HFF-Myc (cell line): ENCODE measurements around the gene DGCR2.

Experiments
- DNase-seq: peaks from one replicate; pipeline ENCODE4 v3.0.0-alpha.2; 2011; ENCODE audit warnings: low read depth; ENCODE audit errors: extremely low read depth
- H3K4me3 ChIP-seq: replicated peaks from 2 replicates; pipeline ENCODE4 v1.5.1; 2011; ENCODE audit warnings: low read depth, mild to moderate bottlenecking, control low read depth, low read length
- TF ChIP-seq, protein P1 (sequence below): IDR thresholded peaks from 2 replicates; pipeline ENCODE4 v1.5.1; 2012; ENCODE audit warnings: mild to moderate bottlenecking, low read depth, low read length, control low read depth; ENCODE audit errors: missing control alignments

DGCR2 gene

DNA sequence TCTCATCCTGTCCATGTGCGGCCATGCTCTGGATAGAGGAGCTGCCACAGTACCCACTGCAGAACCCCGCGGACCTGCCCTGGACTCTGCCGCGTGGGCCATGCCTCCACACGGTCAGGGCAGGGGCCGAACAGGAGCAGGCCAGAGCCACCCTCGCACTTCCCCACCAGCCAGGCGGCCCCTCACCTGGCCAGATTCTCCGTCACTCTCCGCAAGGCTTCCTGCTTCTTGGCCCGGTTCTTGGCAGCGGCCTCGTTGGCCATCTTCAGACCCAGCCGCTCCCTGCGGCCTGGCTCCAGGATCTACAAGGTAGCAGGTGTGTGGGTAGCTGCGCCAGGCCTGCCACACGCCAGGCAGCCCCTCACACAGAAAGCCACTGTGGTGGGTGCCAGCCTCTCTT lies 12.7 kb upstream of the DGCR2 start:
- no peak overlapping the region for H3K4me3 ChIP-seq
- DNase-seq = no peak
- TF ChIP-seq, protein P1, sequence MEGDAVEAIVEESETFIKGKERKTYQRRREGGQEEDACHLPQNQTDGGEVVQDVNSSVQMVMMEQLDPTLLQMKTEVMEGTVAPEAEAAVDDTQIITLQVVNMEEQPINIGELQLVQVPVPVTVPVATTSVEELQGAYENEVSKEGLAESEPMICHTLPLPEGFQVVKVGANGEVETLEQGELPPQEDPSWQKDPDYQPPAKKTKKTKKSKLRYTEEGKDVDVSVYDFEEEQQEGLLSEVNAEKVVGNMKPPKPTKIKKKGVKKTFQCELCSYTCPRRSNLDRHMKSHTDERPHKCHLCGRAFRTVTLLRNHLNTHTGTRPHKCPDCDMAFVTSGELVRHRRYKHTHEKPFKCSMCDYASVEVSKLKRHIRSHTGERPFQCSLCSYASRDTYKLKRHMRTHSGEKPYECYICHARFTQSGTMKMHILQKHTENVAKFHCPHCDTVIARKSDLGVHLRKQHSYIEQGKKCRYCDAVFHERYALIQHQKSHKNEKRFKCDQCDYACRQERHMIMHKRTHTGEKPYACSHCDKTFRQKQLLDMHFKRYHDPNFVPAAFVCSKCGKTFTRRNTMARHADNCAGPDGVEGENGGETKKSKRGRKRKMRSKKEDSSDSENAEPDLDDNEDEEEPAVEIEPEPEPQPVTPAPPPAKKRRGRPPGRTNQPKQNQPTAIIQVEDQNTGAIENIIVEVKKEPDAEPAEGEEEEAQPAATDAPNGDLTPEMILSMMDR = no peak

DNA sequence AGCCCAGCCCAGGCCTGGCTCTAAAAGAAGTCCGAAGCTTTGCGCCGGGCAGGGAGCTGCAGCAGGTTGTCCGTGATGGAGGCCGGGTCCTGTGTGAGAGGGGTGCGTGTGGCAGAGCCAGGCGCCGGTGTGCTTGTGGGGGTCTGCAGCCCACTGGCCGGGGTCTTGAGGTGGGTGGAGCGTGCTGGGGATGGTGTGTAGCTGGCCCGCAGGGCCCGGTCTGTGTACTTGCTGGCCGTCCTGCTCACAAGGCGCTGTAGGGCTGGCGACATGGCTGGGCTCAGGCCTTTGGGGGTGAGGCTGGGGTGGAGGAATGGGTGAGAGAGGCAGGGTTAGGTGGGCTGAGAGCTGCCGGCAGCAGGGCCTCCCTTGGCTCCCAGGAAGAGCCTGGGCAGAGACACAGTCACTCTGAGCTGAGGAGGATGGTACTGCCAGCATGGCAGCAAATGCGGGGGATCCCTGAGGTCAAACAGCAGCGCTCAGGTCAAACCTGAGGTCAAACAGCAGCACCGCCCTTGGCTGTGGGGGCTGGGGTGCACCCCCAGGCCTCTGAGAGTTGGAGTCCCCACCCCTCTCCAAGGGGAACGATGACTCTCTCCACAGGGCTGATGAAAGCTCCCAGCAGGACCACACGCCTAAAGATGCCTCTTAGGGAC lies 12.1 kb upstream of the DGCR2 start:
- no peak for DNase-seq
- TF ChIP-seq, protein P1 = no peak
- H3K4me3 ChIP-seq = no peak overlapping the region

DNA sequence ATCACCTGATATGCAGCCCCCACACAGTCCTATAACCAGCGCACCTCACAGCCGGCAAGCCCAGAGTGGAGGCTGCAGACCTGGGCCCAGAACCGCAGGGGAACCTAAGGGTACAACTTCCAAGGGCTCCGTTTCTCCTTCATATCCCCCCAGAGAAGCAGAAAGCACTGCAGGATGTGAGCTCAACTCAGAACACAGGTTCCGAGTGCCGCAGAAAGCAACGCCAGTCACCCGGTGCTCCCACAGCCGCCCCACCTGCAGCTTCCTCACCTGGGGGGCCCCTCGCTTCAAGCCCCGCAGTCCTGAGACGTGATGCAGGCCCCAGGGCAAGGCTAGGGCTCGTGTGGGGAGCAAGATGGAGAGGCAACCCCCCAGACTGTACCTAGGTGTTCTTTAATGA lies 11.3 kb upstream of the DGCR2 start:
- DNase-seq = no peak
- TF ChIP-seq, protein P1 = no peak
- H3K4me3 ChIP-seq = no peak overlapping the region

DNA sequence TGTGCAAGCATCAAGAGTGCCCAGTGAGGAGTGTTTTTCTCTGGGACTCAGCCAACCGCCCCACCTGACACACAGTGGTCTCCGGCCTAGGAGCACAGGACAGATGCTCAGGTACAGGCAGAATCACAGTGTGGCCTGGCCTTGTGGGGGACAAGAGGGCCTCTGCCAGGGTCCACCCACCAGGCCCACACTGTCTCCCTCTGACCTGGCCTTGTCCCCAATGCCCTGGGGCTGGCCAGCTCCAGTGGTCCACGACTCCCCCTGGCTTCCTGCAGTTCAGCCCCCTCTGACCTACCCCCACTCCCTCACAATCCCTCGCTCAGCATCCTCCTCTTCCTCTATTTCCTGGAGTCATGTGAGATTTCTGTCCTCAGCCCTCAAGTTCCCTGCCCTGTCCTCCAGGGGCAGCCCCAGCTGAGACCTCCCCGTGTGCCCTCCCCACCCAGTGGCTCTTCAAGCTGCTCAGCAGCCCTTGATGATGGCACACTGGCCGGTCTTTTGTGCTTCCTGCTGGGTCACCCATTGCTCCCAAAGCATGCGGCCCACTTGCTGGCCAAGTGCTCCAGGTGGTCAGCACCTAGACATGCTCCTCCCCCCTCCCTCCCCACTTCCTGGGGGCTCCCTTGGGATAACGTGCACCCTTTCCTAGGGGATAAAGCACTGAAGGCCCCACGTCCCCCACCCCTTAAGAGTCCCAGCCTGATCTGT lies 10.6 kb upstream of the DGCR2 start:
- H3K4me3 ChIP-seq = no peak overlapping the region
- DNase-seq = no peak
- TF ChIP-seq, protein P1 = no peak

DNA sequence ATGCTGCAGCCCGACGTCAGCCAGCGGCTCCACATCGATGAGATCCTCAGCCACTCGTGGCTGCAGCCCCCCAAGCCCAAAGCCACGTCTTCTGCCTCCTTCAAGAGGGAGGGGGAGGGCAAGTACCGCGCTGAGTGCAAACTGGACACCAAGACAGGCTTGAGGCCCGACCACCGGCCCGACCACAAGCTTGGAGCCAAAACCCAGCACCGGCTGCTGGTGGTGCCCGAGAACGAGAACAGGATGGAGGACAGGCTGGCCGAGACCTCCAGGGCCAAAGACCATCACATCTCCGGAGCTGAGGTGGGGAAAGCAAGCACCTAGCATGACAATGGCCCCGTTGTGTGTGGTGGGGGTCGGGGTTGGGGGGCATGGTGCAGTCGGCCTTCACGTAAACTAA lies 9.9 kb upstream of the DGCR2 start:
- H3K4me3 ChIP-seq = no peak overlapping the region
- TF ChIP-seq, protein P1 = no peak
- DNase-seq = no peak

DNA sequence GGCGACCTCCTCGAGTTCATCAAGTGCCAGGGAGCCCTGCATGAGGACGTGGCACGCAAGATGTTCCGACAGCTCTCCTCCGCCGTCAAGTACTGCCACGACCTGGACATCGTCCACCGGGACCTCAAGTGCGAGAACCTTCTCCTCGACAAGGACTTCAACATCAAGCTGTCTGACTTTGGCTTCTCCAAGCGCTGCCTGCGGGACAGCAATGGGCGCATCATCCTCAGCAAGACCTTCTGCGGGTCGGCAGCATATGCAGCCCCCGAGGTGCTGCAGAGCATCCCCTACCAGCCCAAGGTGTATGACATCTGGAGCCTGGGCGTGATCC lies 9.4 kb upstream of the DGCR2 start:
- no peak overlapping the region for H3K4me3 ChIP-seq
- DNase-seq = no peak
- TF ChIP-seq, protein P1 = no peak
